GM19463 (cell line): ENCODE measurements around the gene AKAP13.
"Not testable (repeated sequence)": the region's sequence is repeated elsewhere in the genome, so short reads cannot be mapped to it uniquely, and the experiment has no call there.

Source experiments
- ATAC-seq: cut with Tn5 transposase; IDR thresholded peaks from one replicate; pipeline ENCODE4 v1.9.1; 2021; ENCODE audit warnings: mild to moderate bottlenecking, moderate library complexity; ENCODE audit not compliant: unreplicated experiment

Gene AKAP13

DNA sequence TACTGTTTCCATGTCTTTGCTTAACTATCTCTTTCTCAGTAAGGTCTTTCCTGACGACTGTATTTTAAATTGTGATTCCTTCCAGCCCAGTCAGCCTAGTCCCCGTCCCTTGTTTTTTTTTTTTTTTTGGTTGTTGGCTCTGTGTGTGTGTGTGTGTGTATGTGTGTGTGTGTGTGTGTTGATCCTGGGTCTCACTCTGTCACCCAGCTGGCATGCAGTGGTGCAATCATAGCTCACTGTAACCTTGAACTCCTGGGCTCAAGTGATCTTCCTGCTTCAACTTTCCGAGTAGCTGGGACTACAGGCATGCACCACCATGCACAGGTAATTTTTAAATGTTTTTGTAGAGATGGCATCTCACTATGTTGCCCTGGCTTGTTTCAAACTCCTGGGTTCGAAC lies 31.3 kb upstream of the AKAP13 start:
- not testable (repeated sequence) for ATAC-seq

DNA sequence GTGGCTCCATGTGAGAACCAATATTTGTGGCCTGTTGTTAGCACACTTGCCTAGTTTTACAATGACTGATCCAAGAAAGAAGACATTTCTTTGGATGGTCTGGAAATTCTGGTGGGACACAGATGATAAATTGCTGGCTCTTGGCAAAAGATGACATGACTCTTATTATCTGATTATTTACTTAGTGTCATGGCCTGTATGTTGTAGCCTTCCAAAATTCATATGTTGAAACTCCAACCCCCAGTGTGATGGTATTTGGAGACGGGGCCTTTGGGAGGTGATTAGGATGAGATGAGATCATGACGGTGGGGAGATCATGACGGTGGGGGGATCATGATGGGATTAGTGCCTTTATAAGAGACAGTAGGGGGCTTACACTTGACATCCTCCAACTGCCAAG lies 30.0 kb upstream of the AKAP13 start:
- no peak for ATAC-seq

DNA sequence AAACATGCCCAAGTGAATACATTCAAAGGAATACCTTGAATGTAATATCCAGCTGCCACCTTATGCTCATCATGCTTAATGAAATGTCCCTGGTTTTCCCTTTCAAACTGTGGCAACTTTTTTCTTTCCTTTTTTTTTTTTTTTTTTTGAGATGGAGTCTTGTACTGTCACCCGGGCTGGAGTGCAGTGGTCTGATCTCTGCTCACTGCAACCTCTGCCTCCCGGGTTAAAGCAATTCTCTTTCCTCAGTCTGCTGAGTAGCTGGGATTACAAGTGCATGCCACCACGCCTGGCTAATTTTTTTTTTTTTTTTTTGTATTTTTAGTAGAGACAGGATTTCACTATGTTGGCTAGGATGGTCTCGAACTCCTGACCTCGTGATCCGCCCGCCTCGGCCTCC lies 28.9 kb upstream of the AKAP13 start:
- ATAC-seq = not testable (repeated sequence)

DNA sequence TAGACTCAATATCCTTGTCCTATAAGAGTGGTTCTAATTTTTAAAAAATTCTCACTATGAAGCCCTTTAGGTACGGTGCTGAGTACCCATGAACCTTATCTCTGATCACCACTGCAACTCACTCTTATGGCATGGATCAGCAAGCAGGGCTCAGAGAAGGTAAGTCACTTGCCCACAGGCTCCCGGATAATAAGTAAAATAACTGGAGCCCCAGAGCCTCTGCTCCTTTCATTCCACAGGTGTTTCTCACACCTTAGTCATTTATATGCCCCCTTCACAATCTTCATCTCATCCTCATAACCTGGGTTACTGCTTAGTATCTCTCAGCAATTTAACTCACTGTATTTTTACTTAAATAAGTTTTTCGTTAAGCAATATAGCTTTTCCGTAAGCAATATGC lies 28.4 kb upstream of the AKAP13 start:
- ATAC-seq = no peak

DNA sequence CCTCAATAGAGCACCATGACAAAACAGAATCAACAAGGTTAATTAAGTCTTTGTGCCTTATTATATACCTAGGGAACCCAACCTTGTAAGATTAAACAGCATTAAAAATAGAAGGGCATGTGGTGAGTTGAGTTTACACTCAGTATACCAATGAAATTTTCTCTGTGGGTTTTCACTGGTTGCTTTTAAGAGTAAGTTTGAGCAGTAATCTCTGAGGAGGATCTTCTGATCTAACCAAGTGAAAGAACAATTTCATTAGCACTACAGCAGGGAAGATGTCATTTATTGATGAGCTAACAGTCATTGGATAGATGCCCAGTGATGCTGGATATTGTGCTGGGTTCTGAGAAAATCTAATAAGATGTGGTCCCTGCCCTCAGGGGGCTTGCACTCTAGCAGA lies 26.9 kb upstream of the AKAP13 start:
- ATAC-seq = no peak

DNA sequence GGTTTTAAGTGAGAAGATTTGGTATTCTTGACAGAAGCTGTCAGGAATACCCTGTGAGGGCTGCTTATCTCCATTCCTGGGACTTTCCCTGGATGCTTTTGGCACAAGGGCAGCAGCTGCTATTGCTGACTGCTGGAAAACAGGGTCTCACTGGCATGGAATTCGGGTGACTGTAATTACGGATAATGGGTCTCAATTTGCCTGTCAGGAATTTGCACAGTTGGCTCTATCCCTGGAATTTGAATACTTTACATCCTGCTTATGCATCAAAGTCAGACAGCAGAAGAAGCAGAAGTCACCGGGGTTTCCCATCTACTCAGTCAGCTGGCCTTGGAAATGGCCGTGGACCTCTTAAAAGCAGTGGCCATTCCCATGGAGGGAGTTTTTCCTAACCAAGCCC lies 25.9 kb upstream of the AKAP13 start:
- no peak for ATAC-seq

DNA sequence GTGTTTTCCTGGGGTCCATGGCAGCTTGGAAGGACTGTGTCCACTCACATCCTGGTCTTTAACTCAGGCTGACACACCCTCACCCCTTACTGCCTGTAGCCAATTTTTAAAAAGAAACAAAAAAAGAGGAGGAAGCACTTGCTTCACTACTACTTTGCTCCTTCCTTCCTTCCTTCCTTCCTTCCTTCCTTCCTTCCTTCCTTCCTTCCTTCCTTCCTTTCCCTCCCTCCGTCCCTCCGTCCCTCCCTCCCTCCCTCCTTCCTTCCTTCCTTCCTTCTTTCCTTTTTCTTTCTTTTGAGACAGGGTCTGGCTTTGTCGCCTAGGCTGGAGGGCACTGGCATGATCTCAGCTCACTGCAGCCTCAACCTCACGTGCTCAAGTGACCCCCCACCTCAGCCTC lies 25.5 kb upstream of the AKAP13 start:
- no peak for ATAC-seq

DNA sequence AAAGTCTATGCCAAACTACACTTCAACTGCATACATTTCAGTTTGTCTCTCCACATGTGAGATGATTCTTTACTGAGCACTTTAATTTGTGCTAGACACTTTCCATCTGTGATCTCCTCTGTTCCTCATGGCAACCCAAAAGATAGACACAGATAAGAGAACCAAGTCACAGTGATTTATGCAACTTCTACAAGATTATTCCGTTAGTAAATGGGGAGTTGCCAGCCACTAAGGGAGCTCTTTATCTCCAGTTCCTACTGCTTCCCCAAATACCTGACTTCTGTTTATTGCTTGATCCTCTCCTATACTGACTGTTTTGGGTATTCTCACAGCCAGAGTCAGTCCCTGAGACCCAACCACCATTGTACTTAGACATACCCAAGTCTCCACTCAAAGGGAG lies 24.1 kb upstream of the AKAP13 start:
- no peak for ATAC-seq

DNA sequence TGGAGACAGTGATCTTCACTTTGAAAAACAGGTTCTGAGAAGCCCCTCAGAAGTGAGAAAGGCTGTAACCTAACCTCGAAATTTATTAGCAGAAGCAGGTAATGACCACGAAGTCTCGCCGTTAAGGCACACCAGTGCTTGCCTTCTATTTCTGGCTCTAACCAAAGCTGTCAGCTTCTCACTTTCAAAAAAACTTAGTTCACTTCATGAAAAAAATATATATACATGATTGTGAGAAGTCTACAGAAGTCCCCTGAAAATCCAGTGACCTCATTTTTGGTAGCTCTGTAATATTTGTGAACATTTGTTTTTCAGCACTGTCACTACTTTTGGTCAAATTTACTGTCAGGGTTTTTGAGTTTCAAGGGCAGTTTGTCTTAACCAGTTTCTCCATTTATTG lies 19.1 kb upstream of the AKAP13 start:
- ATAC-seq = peak; percentile 47

DNA sequence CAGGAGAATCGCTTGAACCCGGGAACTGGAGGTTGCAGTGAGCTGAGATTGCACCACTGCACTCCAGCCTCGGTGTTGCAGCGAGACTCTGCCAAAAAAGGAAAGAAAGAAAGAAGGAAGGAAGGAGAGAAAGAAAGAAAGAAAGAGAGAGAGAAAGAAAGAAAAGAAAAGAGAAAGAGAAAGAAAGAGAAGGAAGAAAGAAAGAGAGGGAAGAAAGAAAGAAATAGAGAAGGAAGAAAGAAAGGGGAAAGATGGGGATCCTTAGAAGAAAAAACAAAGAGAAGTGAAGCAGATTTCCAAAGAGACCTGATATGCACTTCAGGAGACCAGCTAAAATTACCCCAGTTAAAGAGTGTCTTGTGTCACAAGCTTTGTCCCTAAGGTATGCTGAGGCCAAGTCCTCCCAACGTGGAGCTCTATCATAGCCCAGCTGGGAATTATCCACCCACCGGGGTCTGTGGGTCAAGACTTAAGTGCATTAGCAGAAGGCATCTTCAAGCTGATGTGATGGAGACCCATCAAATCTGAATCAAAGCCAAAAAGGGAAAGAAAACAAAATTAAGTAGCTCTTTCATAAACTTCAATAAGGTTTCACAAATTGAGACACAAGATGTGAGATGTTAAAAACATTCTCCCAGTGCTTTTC lies 17.8 kb upstream of the AKAP13 start:
- no peak for ATAC-seq

DNA sequence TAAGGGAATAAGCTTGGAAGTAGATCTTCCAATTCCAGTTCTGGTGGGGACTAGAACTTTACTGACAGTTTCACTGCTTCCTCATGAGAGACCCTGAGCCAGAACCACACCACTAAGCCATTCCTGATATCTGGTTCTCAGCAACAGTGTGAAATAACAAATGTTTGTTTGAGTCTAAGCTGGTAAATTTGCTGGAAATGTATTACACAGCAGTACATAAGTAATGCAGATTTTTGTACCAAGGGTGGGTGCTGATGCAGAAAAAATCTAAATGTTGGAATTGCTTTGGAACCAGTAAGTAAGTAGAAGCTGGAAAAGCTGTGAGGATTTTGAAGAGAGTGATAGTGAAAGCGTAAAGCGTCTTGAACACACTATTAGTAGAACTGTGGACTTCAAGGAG lies 14.4 kb upstream of the AKAP13 start:
- no peak for ATAC-seq

DNA sequence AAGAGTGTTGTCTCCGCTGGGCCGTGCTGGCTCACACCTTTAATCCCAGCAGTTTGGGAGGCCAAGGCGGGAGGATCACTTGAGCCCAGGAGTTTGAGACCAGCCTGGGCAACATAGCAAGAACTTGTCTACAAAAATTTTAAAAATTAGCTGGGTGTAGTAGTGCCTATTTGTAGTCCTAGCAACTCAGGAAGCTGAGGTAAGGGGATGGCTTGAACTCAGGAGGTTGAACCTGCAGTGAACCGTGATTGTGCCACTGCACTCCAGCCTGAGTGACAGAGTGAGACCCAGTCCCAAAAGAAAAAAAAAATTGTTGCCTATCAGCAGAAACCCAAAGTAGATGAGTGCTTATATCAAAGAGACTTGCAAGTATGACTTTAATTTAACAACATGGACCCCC lies 12.7 kb upstream of the AKAP13 start:
- no peak for ATAC-seq

DNA sequence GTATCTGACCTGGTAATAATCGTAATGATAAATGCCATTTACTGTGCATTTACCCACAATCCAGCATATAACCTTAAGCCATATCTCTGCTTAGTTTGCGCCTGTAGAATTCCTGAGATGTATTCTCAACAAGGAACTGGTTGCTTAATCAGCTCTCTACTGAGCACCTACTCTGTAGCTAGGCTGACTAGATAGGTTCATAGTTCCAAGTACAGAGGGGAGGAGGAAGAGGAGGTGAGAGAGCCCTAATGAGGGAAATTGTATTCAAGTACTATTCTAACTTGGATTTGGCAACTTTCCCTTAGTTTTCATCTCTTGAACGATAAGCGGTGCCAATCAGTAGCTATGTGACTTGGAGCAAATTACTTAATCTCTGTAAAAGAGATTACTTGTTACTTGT lies 5.6 kb upstream of the AKAP13 start:
- ATAC-seq = no peak

DNA sequence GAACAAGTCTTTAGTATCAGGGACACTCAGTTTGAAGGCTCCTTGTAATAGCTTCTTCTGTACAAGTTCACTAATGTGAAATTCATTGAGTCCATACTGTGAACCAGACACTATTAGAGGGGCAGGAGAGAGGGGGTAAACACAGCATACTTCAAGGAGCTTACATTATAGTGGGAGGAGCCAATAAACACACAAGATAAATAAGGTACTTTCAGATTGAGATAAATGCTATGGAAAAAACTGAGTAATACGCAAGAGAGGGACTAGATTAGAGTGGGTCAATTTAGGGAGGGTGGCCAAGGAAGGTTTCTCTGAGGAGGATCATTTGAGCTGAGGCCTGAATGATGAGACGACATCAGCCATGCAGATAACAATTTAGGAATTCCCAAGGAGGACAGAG lies 3.1 kb upstream of the AKAP13 start:
- no peak for ATAC-seq

DNA sequence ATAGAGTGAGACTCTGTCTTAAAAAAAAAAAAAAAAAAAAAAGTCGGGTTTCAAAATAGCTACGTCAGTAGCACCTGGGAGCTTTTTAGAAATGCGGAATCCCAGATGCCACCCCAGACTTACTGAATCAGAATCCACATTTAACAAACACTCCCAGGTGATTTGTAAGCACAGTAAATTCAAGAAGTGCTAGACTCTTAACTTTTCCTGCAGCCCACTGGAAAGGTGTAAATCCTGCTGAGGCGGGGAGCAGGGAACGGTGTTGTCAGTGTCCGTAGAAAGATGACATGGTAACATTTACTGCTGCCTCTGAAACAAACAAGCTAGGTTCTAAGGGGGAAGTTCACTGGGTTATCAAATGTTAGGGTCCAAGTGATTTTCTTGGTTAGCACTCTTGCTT lies 2.4 kb upstream of the AKAP13 start:
- no peak for ATAC-seq

DNA sequence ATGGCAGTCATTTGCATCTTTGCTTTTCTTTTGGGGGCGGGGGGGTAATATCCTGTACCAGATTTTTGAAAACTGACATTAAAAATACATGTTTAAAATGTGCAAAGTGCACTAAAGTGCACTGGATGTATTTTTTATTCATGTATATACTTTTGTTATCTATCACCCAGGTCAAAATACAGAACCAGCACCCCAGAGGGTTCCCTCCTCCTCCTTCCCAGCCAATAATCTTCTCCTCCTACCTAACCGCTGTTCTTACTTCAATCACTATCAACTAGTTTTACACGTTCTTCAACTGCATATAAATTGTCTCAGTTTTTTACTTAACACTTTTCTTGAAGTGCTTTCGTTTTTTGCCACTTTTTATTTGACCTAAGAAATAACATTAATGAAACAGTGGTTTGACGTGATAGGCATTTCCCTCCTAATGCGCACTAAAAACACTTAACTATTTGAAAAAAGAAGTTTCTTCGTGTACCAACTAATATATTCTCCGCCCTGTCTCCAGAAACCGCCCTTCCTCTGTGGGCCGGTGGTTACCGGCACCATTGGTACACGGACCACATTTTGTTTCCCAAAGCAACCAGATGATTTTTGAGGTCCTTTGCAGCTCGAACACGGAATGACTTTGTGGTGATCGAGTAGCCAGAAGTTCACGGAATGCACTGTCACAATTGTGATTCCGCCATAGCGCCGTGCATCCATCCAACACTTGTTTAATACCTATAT lies 836 bp upstream of the AKAP13 start:
- ATAC-seq = no peak

DNA sequence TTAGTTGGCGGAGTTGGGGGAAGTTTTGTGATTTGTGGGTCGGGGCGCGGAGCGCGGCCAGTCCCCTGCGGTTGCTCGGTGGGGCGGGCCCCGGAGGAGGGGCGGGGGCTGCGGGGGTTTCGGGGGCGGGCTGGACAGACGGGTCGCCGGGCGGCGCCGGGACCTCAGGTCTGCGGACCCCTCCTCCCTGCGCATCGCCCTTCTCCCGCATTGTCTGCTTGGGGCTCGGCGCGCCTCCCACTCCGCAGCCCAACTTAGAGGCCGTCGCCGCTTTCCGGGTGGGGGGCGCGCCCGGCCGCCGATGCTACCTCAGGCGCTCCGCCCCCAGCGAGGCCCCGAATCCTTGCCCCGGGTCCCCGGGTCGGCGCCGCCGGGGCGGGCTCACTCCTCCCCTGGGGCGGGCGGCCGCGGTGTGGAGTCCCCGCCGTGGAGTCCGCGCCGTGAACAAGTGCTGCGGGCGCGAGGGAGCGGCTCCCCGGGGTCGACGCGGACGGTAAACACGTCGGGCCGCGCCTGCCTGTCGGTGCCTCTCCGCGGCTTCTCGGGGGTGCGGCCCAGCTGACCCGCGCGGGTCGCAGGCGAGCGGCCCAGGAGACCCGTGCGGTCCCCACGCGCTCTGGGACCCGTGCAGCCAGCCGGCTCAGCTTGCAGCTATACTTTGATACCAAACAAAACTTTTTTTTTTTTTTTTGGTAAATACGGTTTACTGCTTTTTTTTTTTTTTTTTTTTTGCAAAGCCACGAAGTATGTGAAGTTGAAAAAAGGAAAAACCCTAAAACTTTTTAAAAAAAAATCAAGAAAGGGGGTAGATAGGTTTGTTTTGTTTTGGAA lies 624 bp downstream of the AKAP13 start:
- ATAC-seq = peak; percentile 28

DNA sequence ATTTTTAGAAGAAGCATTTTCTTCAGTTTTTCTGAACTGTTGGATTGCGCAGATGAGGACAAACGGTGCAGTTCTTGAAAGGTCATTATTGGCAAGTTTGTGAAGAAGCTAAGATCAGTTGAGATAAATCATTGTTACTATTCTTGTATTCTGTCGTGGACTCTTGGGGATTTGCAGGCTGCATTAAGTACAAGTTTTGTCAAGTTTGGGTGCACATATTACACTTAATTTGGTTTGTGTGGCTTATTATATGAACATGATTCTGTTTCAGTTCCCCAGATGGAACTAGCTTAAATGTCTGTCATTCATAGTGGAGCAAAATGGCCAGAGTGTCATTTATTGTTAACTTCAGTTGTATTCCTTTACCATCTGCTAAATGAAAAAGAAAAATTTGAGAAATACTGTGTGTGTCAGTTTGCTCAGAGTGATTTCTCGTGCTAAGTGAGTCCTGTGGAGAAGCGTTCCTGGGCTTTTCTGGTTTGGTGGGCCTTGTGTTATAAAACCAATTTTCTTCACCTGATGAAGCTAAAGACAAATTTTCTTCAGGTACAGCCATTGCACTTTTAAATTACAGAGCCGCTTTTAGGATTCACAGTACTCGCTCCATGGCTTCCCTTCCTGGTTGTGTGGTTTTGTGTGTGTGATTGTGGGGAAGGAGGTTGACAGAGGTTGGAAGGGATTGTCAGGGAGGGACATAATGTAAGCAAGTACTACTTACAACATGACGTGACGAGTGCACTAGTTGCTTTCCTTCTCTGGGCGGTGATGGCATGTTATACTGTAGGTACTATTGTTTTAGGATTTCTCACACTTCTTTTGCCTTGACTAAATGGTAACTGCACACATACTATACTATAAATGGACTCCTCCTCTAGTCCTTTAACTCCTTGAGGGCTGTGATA lies 1.7 kb downstream of the AKAP13 start:
- ATAC-seq = no peak

DNA sequence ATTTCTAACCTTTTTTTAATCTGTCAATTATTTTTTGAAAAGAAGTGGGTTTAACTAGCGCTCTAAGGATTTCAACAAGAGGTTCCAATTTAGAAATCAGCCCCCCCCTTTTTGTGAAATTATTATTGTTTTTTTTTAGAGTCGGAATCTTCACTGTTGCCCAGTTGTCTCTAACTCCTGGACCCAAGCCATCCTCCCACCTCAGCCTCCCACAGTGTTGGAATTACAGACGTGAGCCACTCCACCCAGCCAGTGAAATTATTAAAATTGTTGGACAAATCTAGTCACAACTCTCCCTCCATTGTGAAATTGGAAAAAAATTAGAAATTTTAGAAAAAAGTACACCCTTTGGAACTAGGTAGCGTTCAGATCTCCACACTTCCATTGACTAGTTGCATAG lies 2.5 kb downstream of the AKAP13 start:
- ATAC-seq = no peak

DNA sequence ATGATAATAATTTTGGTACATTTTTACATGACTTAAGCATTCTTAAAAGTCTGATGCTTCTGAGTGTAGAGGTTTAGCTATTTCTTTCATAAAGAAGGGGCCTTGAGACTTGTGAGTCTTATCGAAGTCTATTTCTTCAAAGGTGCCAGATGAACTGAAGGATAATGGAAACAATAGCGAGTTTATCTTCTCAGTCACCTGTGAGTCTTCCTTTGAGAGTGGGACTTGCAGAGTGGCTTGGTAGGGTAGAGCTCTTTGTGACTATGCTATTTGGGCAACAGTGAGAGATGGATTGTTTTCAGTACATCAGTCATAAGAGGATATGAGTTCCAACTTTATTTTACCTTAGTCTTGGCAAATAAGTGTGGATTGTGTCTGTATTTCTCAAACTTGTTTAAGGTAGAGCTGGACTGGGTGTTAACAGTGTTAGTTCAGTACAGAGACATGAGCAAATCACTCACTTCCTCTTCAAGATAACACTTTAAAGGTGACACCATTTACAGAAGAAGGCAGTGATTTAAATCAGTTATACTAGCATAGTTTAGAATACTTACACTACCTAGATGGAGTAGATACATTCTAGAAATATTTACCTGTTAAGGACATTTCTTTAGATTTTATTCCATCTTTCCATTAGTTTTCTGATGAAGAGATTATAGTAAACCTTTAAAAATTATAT lies 3.2 kb downstream of the AKAP13 start:
- no peak for ATAC-seq
